HL-60 (cell line): ENCODE measurements around the gene ATE1.
A peak's percentile ranks its signal among the peaks of the same experiment; 100 is the strongest.

Experiments
- CTCF ChIP-seq: IDR thresholded peaks from one replicate; pipeline ENCODE4 v1.5.1; 2011; ENCODE audit warnings: low read length, control low read depth, inconsistent platforms; ENCODE audit not compliant: insufficient read depth
- POLR2AphosphoS5 ChIP-seq: IDR thresholded peaks from 2 replicates; pipeline ENCODE4 v1.6.1; 2012; ENCODE audit warnings: low read depth
- SPI1 ChIP-seq: IDR thresholded peaks from 2 replicates; pipeline ENCODE4 v1.6.1; 2012; ENCODE audit warnings: low read depth, mild to moderate bottlenecking, borderline replicate concordance
- TF ChIP-seq, protein P1 (sequence below): IDR thresholded peaks from 2 replicates; pipeline ENCODE4 v1.6.1; 2012; ENCODE audit warnings: low read depth; ENCODE audit not compliant: insufficient replicate concordance

- peak; percentile 63 for TF ChIP-seq CTCF
- TF ChIP-seq SPI1 = no peak
- TF ChIP-seq, protein P1, sequence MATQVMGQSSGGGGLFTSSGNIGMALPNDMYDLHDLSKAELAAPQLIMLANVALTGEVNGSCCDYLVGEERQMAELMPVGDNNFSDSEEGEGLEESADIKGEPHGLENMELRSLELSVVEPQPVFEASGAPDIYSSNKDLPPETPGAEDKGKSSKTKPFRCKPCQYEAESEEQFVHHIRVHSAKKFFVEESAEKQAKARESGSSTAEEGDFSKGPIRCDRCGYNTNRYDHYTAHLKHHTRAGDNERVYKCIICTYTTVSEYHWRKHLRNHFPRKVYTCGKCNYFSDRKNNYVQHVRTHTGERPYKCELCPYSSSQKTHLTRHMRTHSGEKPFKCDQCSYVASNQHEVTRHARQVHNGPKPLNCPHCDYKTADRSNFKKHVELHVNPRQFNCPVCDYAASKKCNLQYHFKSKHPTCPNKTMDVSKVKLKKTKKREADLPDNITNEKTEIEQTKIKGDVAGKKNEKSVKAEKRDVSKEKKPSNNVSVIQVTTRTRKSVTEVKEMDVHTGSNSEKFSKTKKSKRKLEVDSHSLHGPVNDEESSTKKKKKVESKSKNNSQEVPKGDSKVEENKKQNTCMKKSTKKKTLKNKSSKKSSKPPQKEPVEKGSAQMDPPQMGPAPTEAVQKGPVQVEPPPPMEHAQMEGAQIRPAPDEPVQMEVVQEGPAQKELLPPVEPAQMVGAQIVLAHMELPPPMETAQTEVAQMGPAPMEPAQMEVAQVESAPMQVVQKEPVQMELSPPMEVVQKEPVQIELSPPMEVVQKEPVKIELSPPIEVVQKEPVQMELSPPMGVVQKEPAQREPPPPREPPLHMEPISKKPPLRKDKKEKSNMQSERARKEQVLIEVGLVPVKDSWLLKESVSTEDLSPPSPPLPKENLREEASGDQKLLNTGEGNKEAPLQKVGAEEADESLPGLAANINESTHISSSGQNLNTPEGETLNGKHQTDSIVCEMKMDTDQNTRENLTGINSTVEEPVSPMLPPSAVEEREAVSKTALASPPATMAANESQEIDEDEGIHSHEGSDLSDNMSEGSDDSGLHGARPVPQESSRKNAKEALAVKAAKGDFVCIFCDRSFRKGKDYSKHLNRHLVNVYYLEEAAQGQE = no peak
- TF ChIP-seq POLR2AphosphoS5 = no peak
Observed at GRCh38 chr10:121734589-121735045, 193.2 kb downstream of the ATE1 start.
